ENCODE results near the gene AP4B1. TPM values are rescaled to one million over a fixed set of nuclear protein-coding genes. Genes with fewer than 3 reads are reported as not detected.

AP4B1 gene
- total RNA-seq, 2 donors from 2014 or later, result 5.0 to 14.8 TPM

DNA sequence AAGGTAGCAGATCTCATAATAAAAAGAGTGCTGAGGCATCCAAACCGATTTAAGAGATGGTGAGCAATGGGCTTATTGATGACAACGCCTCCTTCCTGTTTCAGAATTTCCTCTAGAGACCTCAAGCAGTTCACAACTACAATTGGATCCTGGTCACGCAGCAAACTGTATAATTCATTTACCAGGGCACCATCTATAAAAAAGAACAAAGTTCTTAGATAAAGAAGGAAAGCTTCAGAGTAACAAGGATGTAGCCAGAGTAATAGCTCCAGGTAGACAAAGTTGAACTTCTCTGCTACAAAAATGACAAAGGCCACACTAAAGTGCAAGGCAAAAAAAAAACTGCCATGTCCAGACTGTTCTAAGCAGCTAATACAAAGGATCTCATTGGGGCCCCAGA lies 3.4 kb downstream of the AP4B1 start:
- Histone ChIP-seq H3K4me1 (replicated peaks) (no peaks in the 10 kb centered on the region), H3K4me3 (no peak overlapping the region), H3K9me3 (no peaks in the 10 kb centered on the region), H3K36me3 (no peaks in the 10 kb centered on the region), H3K27ac (no peak overlapping the region), H3K27me3 (replicated peaks; ENCODE audit: insufficient read depth) (no peaks in the 10 kb centered on the region)
- DNase-seq (ENCODE audit: low spot score), result no peak
- intact Hi-C loops (cut with DNase I), result loop anchor here (5.0 to 10.0 kb wide), 2 partner anchors 64 to 756 kb away; no protein-coding TSS in a partner anchor
- 57% methylated on average over 3 of the region's 3 CpGs for WGBS
- TF ChIP-seq POLR2A (IDR thresholded peaks at IDR 0.05), result no peak
- no peak for TF ChIP-seq POLR2AphosphoS5 (IDR thresholded peaks at IDR 0.05)
- no peak for TF ChIP-seq CTCF (IDR thresholded peaks at IDR 0.05)

- no peak for TF ChIP-seq POLR2A (IDR thresholded peaks at IDR 0.05)
- TF ChIP-seq CTCF (IDR thresholded peaks at IDR 0.05), result no peak
- TF ChIP-seq POLR2AphosphoS5 (IDR thresholded peaks at IDR 0.05), result no peak
- H3K36me3 ChIP-seq, result no peaks in the 10 kb centered on the region
- intact Hi-C loops (cut with DNase I), result no loop called here
- no peaks in the 10 kb centered on the region for H3K9me3 ChIP-seq
- H3K4me3 ChIP-seq, result no peak overlapping the region
- no peak overlapping the region for H3K27ac ChIP-seq
- no peak for DNase-seq (ENCODE audit: low spot score)
- no peaks in the 10 kb centered on the region for H3K4me1 ChIP-seq (replicated peaks)
- H3K27me3 ChIP-seq (replicated peaks; ENCODE audit: insufficient read depth), result no peaks in the 10 kb centered on the region
These were observed 5.5 kb downstream of the AP4B1 start for GRCh38 chr1:113899111-113899510.

GRCh38 chr1:113898241-113898814 lies 6.3 kb downstream of the AP4B1 start:
- intact Hi-C loops (cut with DNase I), result no loop called here
- 100% methylated on average over 1 of the region's 1 CpG for WGBS
- H3K4me3 ChIP-seq, result no peak overlapping the region
- H3K4me1 ChIP-seq (replicated peaks), result no peaks in the 10 kb centered on the region
- no peak for DNase-seq (ENCODE audit: low spot score)
- H3K9me3 ChIP-seq, result no peaks in the 10 kb centered on the region
- H3K36me3 ChIP-seq, result no peaks in the 10 kb centered on the region
- H3K27me3 ChIP-seq (replicated peaks; ENCODE audit: insufficient read depth), result no peaks in the 10 kb centered on the region
- no peak overlapping the region for H3K27ac ChIP-seq
- TF ChIP-seq CTCF (IDR thresholded peaks at IDR 0.05) (no peak), POLR2AphosphoS5 (IDR thresholded peaks at IDR 0.05) (no peak)

DNA sequence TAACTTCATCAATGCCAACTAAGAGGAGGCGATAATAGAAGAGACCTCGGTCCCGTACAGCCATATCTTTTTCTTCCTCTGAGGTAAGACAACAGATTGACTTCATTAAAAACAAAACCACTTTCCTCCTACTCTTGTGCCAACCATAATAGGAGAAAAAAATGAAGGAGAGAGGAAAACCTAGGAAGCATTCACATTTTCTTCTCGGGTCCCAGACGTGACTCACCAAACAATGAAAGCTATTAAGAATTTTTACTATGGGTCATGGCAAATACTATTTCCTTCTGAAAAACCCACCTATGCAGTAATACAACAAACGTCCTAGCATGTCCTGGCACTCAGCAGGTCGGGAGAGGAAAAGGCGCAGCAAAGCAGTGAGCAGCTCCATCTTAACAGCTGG lies 8.6 kb downstream of the AP4B1 start:
- H3K27me3 ChIP-seq (replicated peaks; ENCODE audit: insufficient read depth), result no peaks in the 10 kb centered on the region
- H3K4me3 ChIP-seq, result no peak overlapping the region
- H3K27ac ChIP-seq, result no peak overlapping the region
- WGBS, result 73% methylated on average over 8 of the region's 8 CpGs
- no peaks in the 10 kb centered on the region for H3K36me3 ChIP-seq
- H3K9me3 ChIP-seq, result no peaks in the 10 kb centered on the region
- no peak for DNase-seq (ENCODE audit: low spot score)
- intact Hi-C loops (cut with DNase I), result no loop called here
- no peaks in the 10 kb centered on the region for H3K4me1 ChIP-seq (replicated peaks)
- TF ChIP-seq POLR2AphosphoS5 (IDR thresholded peaks at IDR 0.05) (no peak), POLR2A (IDR thresholded peaks at IDR 0.05) (no peak), CTCF (IDR thresholded peaks at IDR 0.05) (no peak)

DNA sequence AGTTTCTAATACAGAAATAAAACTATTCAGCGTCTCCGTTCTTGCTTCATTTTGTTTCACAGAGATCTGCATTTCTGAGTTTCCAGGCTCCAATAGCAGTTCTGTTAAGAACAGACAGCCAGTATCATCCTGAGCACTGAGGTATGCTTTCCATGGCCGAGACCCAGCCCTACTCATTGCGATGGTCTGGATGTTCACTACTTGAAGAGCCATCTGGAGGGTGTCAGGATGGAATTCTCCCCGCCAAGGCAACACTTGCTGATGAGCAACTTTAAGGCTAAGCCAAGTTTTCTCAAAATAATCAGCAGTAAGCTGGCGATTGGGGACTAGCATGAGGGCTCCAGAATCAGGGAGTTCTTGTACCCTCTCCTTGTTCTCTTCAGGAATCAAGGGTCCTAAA lies 9.5 kb downstream of the AP4B1 start:
- H3K36me3 ChIP-seq, result no peaks in the 10 kb centered on the region

More for the DNA sequence above, 9.5 kb downstream of the AP4B1 start:
- Histone ChIP-seq H3K4me1 (replicated peaks) (no peaks in the 10 kb centered on the region), H3K27me3 (replicated peaks; ENCODE audit: insufficient read depth) (no peaks in the 10 kb centered on the region), H3K27ac (no peak overlapping the region), H3K4me3 (no peak overlapping the region), H3K9me3 (no peaks in the 10 kb centered on the region)
- no peak for TF ChIP-seq POLR2A (IDR thresholded peaks at IDR 0.05)
- no peak for TF ChIP-seq CTCF (IDR thresholded peaks at IDR 0.05)
- TF ChIP-seq POLR2AphosphoS5 (IDR thresholded peaks at IDR 0.05), result no peak
- no peak for DNase-seq (ENCODE audit: low spot score)
- intact Hi-C loops (cut with DNase I), result no loop called here
- WGBS, result 84% methylated on average over 6 of the region's 6 CpGs
